GM12878 (cell line): Measurements from ENCODE around the gene PATL2. TPM values are rescaled to one million over a fixed set of nuclear protein-coding genes. Genes with fewer than 3 reads are reported as not detected.

Experiments
- ATAC-seq: fragments of 200-7000 bp; cut with Tn5 transposase; 3 replicates; pipeline ENCODE4 v1.9.1; 2020; ENCODE audit warnings: mild to moderate bottlenecking, moderate library complexity
- BruUV-seq: library from RNA; stranded (reverse); fragments of 400-500 nt; replicated peaks from 2 replicates; lab custom pipeline; 2021; lab: Mats Ljungman, UMichigan
- CTCF ChIA-PET: fragments of 300-600 bp; sonication (Branson Sonifier 250); formaldehyde crosslinking; extraction: SDS; loops from one replicate; lab custom pipeline; 2021; ENCODE audit warnings: inconsistent platforms; lab: Yijun Ruan, JAX
- POLR2A ChIA-PET: fragments of 350-600 bp; formaldehyde crosslinking; extraction: SDS; loops from one replicate; lab custom pipeline; 2021; ENCODE audit warnings: inconsistent platforms; lab: Charles Lee
- RAD21 ChIA-PET: fragments of 300-600 bp; sonication (Branson Sonifier 250); formaldehyde crosslinking; loops from one replicate; lab custom pipeline; 2023; ENCODE audit warnings: antibody characterized with exemption; ENCODE audit not compliant: unreplicated experiment; lab: Charles Lee
- SMC1A ChIA-PET: fragments of 300-600 bp; sonication (Branson Sonifier 250); formaldehyde crosslinking; loops from one replicate; lab custom pipeline; 2023; ENCODE audit not compliant: unreplicated experiment, uncharacterized antibody; lab: Charles Lee
- DNase-seq: peaks from one replicate; pipeline ENCODE4 v3.0.0-alpha.2; 2011; ENCODE audit warnings: low read depth, low spot score
- FAIRE-seq: peaks from 3 replicates; lab custom pipeline; 2011; peaks lifted over from hg19 to GRCh38; lab: Jason Lieb, UNC
- H2AFZ ChIP-seq: 2 replicates; pipeline ENCODE4 v1.6.0; 2011; ENCODE audit warnings: low read depth, low read length, control low read depth; ENCODE audit not compliant: control insufficient read depth
- H3K27ac ChIP-seq: 2 replicates; pipeline ENCODE4 v1.5.1; 2011; ENCODE audit warnings: control low read depth; ENCODE audit not compliant: control insufficient read depth, insufficient read depth
- H3K27me3 ChIP-seq, 2 experiments: replicated peaks in 1 of 2; 2 replicates each; pipeline versions ENCODE4 v1.6.0 to v1.6.1; 2011; ENCODE audit warnings: low read length in 1 of 2; ENCODE audit not compliant: control insufficient read depth in 2 of 2, insufficient read depth in 2 of 2
- H3K36me3 ChIP-seq, 2 experiments: 2 replicates each; pipeline ENCODE4 v1.5.1; 2011; ENCODE audit warnings: low read length in 1 of 2; ENCODE audit not compliant: control insufficient read depth in 2 of 2, insufficient read depth in 2 of 2
- H3K4me1 ChIP-seq: 2 replicates; pipeline ENCODE4 v1.6.1; 2011; ENCODE audit warnings: mild to moderate bottlenecking, low read length, moderate library complexity, mixed read lengths; ENCODE audit not compliant: control insufficient read depth, insufficient read depth
- H3K4me2 ChIP-seq: 2 replicates; pipeline ENCODE4 v1.6.0; 2011; ENCODE audit warnings: control low read depth; ENCODE audit not compliant: control insufficient read depth, insufficient read depth
- H3K4me3 ChIP-seq: fragments of 200-600 bp; sonication (generic); 2 replicates; pipeline ENCODE4 v1.5.1; 2016
- H3K79me2 ChIP-seq: 2 replicates; pipeline ENCODE4 v1.6.0; 2011; ENCODE audit warnings: low read length; ENCODE audit not compliant: control insufficient read depth, insufficient read depth
- H3K9ac ChIP-seq: 2 replicates; pipeline ENCODE4 v1.8.0; 2011; ENCODE audit warnings: low read length, control low read depth, mixed read lengths; ENCODE audit not compliant: control insufficient read depth, insufficient read depth
- H3K9me3 ChIP-seq: replicated peaks from 3 replicates; pipeline ENCODE4 v1.5.1; 2011; ENCODE audit warnings: mild to moderate bottlenecking, low read length; ENCODE audit not compliant: control insufficient read depth, insufficient read depth
- H4K20me1 ChIP-seq: 2 replicates; pipeline ENCODE4 v1.6.0; 2011; ENCODE audit not compliant: control insufficient read depth, insufficient read depth
- BACH1 ChIP-seq: fragments of 450-650 bp; IDR thresholded peaks from 2 replicates; pipeline ENCODE4 v1.6.1; 2017; ENCODE audit warnings: mild to moderate bottlenecking, borderline replicate concordance
- BCLAF1 ChIP-seq: fragments of 450-650 bp; IDR thresholded peaks from 2 replicates; pipeline ENCODE4 v1.6.1; 2017; ENCODE audit warnings: antibody characterized with exemption, mild to moderate bottlenecking, moderate library complexity
- GABPA ChIP-seq: IDR thresholded peaks from 2 replicates; pipeline ENCODE4 v1.6.1; 2014; ENCODE audit warnings: antibody characterized with exemption, low read depth, mild to moderate bottlenecking, inconsistent platforms
- HCFC1 ChIP-seq: fragments of 150-350 bp; IDR thresholded peaks from 2 replicates; pipeline ENCODE4 v1.6.1; 2014; ENCODE audit warnings: low read length
- MEF2B ChIP-seq: fragments of 450-650 bp; IDR thresholded peaks from 2 replicates; pipeline ENCODE4 v1.6.1; 2018; ENCODE audit warnings: mild to moderate bottlenecking, moderate library complexity; ENCODE audit not compliant: partially characterized antibody, poor library complexity, severe bottlenecking
- PRDM15 ChIP-seq: fragments of 450-650 bp; formaldehyde crosslinking; IDR thresholded peaks from 2 replicates; pipeline ENCODE4 v1.4.0; 2020; ENCODE audit warnings: mild to moderate bottlenecking, moderate library complexity
- WGBS: methylation state at CpG from one replicate; pipeline ENCODE4 v1.1.6; 2016; ENCODE audit warnings: low lambda C conversion rate; ENCODE audit not compliant: insufficient replicate concordance, insufficient coverage; ENCODE audit errors: missing lambda C conversion rate; 5-methylcytosine and 5-hydroxymethylcytosine counted together
- in situ Hi-C: fragments of 300-500 bp; cut with MboI; formaldehyde crosslinking; loops from 9 replicates; pipeline ENCODE4 v1.14.3; 2018; ENCODE audit warnings: mixed read lengths
- intact Hi-C: fragments of 100-400 bp; cut with micrococcal nuclease; formaldehyde crosslinking; loops from one replicate; pipeline ENCODE4 v1.14.2; 2022; ENCODE audit not compliant: unreplicated experiment
- polyA plus RNA-seq, 11 experiments: library from polyadenylated mRNA; depleted of rRNA in 4 of 11; unstranded in 6 of 11; stranded (reverse) in 5 of 11; fragments of >200 nt; fragmentation: Nextera tagmentation in 4 of 11; fragmentation: Illumina TruSeq in 1 of 11; extraction: Ambion mirVana in 4 of 11; extraction: Trizol in 1 of 11; gene quantifications; 1 replicate in 1 of 11; 2 replicates in 10 of 11; pipeline versions ENCODE4 v1.2.1 to v1.2.3, GENCODE V29; 2011 to 2016; ENCODE audit warnings: inconsistent platforms in 2 of 11, missing spikeins in 2 of 11, low read depth in 1 of 11
- total RNA-seq, 4 experiments: library from RNA; depleted of rRNA in 3 of 4; stranded (reverse); fragments of >200 nt in 3 of 4; fragmentation: Illumina TruSeq in 1 of 4; extraction: Trizol in 1 of 4; gene quantifications; 2 replicates each; pipeline versions ENCODE4 v1.2.1 to v1.2.3, GENCODE V29; 2013 to 2021

Gene PATL2
- total and polyA plus RNA-seq, 10 of the 15 experiments (the other 5 are each of a cell fraction or from before 2014, with no cell fraction given): 4.2 to 16.2 (median 12.1) TPM

GRCh38 chr15:44698641-44699040 lies 12.5 kb downstream of the PATL2 start:
- H3K4me3 ChIP-seq: no peak overlapping the region
- CTCF ChIA-PET: interaction anchor here (1.1 to 1.5 kb wide), 3 partner anchors 8 to 114 kb away, joined by 3 to 4 read pairs (median 3); partner anchors contain the start of gene SPG11
- POLR2A ChIA-PET: interaction anchor here (0.6 to 1.9 kb wide), 2 partner anchors 8 to 15 kb away, joined by 3 to 6 read pairs; no protein-coding TSS in a partner anchor
- no peak for DNase-seq
- ATAC-seq: no peak
- TF ChIP-seq GABPA: no peak
- TF ChIP-seq BACH1: no peak
- TF ChIP-seq PRDM15 (CRISPR knock-in tag): no peak
- TF ChIP-seq MEF2B: no peak
- TF ChIP-seq HCFC1: no peak
- TF ChIP-seq BCLAF1: no peak
- in situ Hi-C loops (no loop called here), intact Hi-C loops (no loop called here)
- H3K27me3 ChIP-seq: no peaks in the 10 kb centered on the region; a peak in 1 of 4 replicates
- RAD21 ChIA-PET: interaction anchor here (0.9 to 1.0 kb wide), 2 partner anchors 35 to 38 kb away, joined by 3 to 5 read pairs; partner anchors contain the start of genes SPG11 and TRIM69
- WGBS: 93% methylated on average over 2 of the region's 2 CpGs
- no peak overlapping the region for H3K4me2 ChIP-seq
- no TSS peak for BruUV-seq
- H4K20me1 ChIP-seq: no peaks in the 10 kb centered on the region
- H3K27ac ChIP-seq: no peak overlapping the region
- peaks cover 2% of the 10 kb centered on the region; the same call in 1 of the 3 replicates for H3K9me3 ChIP-seq
- H3K4me1 ChIP-seq: no peaks in the 10 kb centered on the region
- no peaks in the 10 kb centered on the region for H3K36me3 ChIP-seq
- FAIRE-seq: no peak
- SMC1A ChIA-PET: interaction anchor here (0.6 to 1.4 kb wide), 6 partner anchors 12 to 153 kb away, joined by 3 to 5 read pairs (median 3); partner anchors contain the start of genes B2M and PATL2
- H3K79me2 ChIP-seq: no peaks in the 10 kb centered on the region
- H3K9ac ChIP-seq: no peak overlapping the region
- H2AFZ ChIP-seq: no peak overlapping the region
